ENCODE data around the gene ACP1.
A peak's percentile ranks its signal among the peaks of the same experiment; 100 is the strongest.

The ACP1 gene

GRCh38 chr2:286774-287392 is 22.1 kb downstream of the ACP1 start:
- no peak for TF ChIP-seq JUND (IDR thresholded peaks at IDR 0.05; ENCODE audit: low read depth)
- DNase-seq (ENCODE audit: low read depth in 1 of 2, low spot score in 1 of 2): no peak

GRCh38 chr2:287471-287885 is 22.7 kb downstream of the ACP1 start:
- in situ Hi-C loops (cut with HindIII; ENCODE audit: low pct_unique_long_range_greater_than_20kb, low sequenced_read_pairs): no loop called here
- no peak for TF ChIP-seq JUND (IDR thresholded peaks at IDR 0.05; ENCODE audit: low read depth)

More at GRCh38 chr2:286774-287392, 22.1 kb downstream of the ACP1 start:
- in situ Hi-C loops (cut with HindIII; ENCODE audit: low pct_unique_long_range_greater_than_20kb, low sequenced_read_pairs): no loop called here

GRCh38 chr2:287911-288757 is 23.4 kb downstream of the ACP1 start, which contains the start of gene ALKAL2:
Gene ALKAL2, minus strand, starts transcription at chr2:288091. Its CDS starts 256 bp downstream, at chr2:287835.
- TF ChIP-seq JUND (IDR thresholded peaks at IDR 0.05; ENCODE audit: low read depth): no peak
- in situ Hi-C loops (cut with HindIII; ENCODE audit: low pct_unique_long_range_greater_than_20kb, low sequenced_read_pairs): no loop called here
- no peak for DNase-seq (ENCODE audit: low read depth in 1 of 2, low spot score in 1 of 2)

More at GRCh38 chr2:287471-287885, 22.7 kb downstream of the ACP1 start:
- no peak for DNase-seq (ENCODE audit: low read depth in 1 of 2, low spot score in 1 of 2)

GRCh38 chr2:288758-289361 is 24.1 kb downstream of the ACP1 start:
- DNase-seq (ENCODE audit: low read depth in 1 of 2, low spot score in 1 of 2): no peak
- TF ChIP-seq JUND (IDR thresholded peaks at IDR 0.05; ENCODE audit: low read depth): no peak
- in situ Hi-C loops (cut with HindIII; ENCODE audit: low pct_unique_long_range_greater_than_20kb, low sequenced_read_pairs): no loop called here

- in situ Hi-C loops (cut with HindIII; ENCODE audit: low pct_unique_long_range_greater_than_20kb, low sequenced_read_pairs): no loop called here
- TF ChIP-seq JUND (IDR thresholded peaks at IDR 0.05; ENCODE audit: low read depth): no peak
- peak; percentile 16 to 23 for DNase-seq (ENCODE audit: low read depth in 1 of 2, low spot score in 1 of 2)
Measured at GRCh38 chr2:289362-290089, 24.8 kb downstream of the ACP1 start.

- TF ChIP-seq JUND (IDR thresholded peaks at IDR 0.05; ENCODE audit: low read depth): no peak
- peak; percentile 63 to 68 for DNase-seq (ENCODE audit: low read depth in 1 of 2, low spot score in 1 of 2)
- in situ Hi-C loops (cut with HindIII; ENCODE audit: low pct_unique_long_range_greater_than_20kb, low sequenced_read_pairs): no loop called here
Measured at GRCh38 chr2:290090-290722, 25.5 kb downstream of the ACP1 start.

- in situ Hi-C loops (cut with HindIII; ENCODE audit: low pct_unique_long_range_greater_than_20kb, low sequenced_read_pairs): no loop called here
- no peak for TF ChIP-seq JUND (IDR thresholded peaks at IDR 0.05; ENCODE audit: low read depth)
- no peak for DNase-seq (ENCODE audit: low read depth in 1 of 2, low spot score in 1 of 2)
Measured at GRCh38 chr2:295090-295489, 30.3 kb downstream of the ACP1 start.

GRCh38 chr2:296354-296753 is 31.6 kb downstream of the ACP1 start:
- no peak for DNase-seq (ENCODE audit: low read depth in 1 of 2, low spot score in 1 of 2)
- TF ChIP-seq JUND (IDR thresholded peaks at IDR 0.05; ENCODE audit: low read depth): no peak
- in situ Hi-C loops (cut with HindIII; ENCODE audit: low pct_unique_long_range_greater_than_20kb, low sequenced_read_pairs): no loop called here

- DNase-seq (ENCODE audit: low read depth in 1 of 2, low spot score in 1 of 2): no peak
- TF ChIP-seq JUND (IDR thresholded peaks at IDR 0.05; ENCODE audit: low read depth): no peak
- in situ Hi-C loops (cut with HindIII; ENCODE audit: low pct_unique_long_range_greater_than_20kb, low sequenced_read_pairs): no loop called here
Measured at GRCh38 chr2:305366-305765, 40.6 kb downstream of the ACP1 start.

GRCh38 chr2:309148-309953 is 44.6 kb downstream of the ACP1 start:
- no peak for DNase-seq (ENCODE audit: low read depth in 1 of 2, low spot score in 1 of 2)
- in situ Hi-C loops (cut with HindIII; ENCODE audit: low pct_unique_long_range_greater_than_20kb, low sequenced_read_pairs): no loop called here
- no peak for TF ChIP-seq JUND (IDR thresholded peaks at IDR 0.05; ENCODE audit: low read depth)

- no peak for TF ChIP-seq JUND (IDR thresholded peaks at IDR 0.05; ENCODE audit: low read depth)
- no peak for DNase-seq (ENCODE audit: low read depth in 1 of 2, low spot score in 1 of 2)
- in situ Hi-C loops (cut with HindIII; ENCODE audit: low pct_unique_long_range_greater_than_20kb, low sequenced_read_pairs): no loop called here
Measured at GRCh38 chr2:309954-310510, 45.3 kb downstream of the ACP1 start.

Measured in T47D (cell line).